Ovary (tissue), 9 donors: ENCODE measurements around the gene ZMIZ1. TPM values are rescaled to one million over a fixed set of nuclear protein-coding genes. Genes with fewer than 3 reads are reported as not detected.

Source experiments
- DNase-seq, 5 donors: peaks; one replicate each; pipeline ENCODE4 v3.0.0-alpha.2; 2019 to 2020
- H3K27ac ChIP-seq, 2 donors: fragments of 200-600 bp; one replicate each; pipeline versions ENCODE4 v1.5.1 to v1.8.0; 2019 to 2022
- H3K27me3 ChIP-seq: fragments of 200-600 bp; one replicate; pipeline ENCODE4 v1.8.0; 2022
- H3K36me3 ChIP-seq: fragments of 200-600 bp; sonication (generic); one replicate; pipeline ENCODE4 v1.5.1; 2019
- H3K4me1 ChIP-seq: one replicate; pipeline ENCODE4 v1.8.1; 2013; ENCODE audit warnings: mild to moderate bottlenecking, moderate library complexity; ENCODE audit not compliant: insufficient read depth
- H3K4me3 ChIP-seq: fragments of 200-600 bp; sonication (generic); one replicate; pipeline ENCODE4 v1.5.1; 2017
- H3K9me3 ChIP-seq, 2 donors: fragments of 200-600 bp in 1 of 2; sonication (generic) in 1 of 2; one replicate each; pipeline versions ENCODE4 v1.5.1 to v1.8.1; 2013 to 2019; ENCODE audit warnings: mild to moderate bottlenecking in 1 of 2, moderate library complexity in 1 of 2
- CTCF ChIP-seq, 3 donors: fragments of 450-650 bp in 2 of 3; fragments of 200-600 bp in 1 of 3; IDR thresholded peaks; one replicate each; pipeline versions ENCODE4 v1.5.1 to v1.8.0; 2016 to 2022; ENCODE audit warnings: antibody characterized with exemption in 3 of 3, mild to moderate bottlenecking in 1 of 3
- EP300 ChIP-seq: sonication (generic); formaldehyde crosslinking; IDR thresholded peaks from one replicate; pipeline ENCODE4 v1.6.1; 2017; ENCODE audit warnings: antibody characterized with exemption
- POLR2A ChIP-seq: fragments of 450-650 bp; IDR thresholded peaks from one replicate; pipeline ENCODE4 v1.6.1; 2017; ENCODE audit warnings: antibody characterized with exemption, mild to moderate bottlenecking, moderate library complexity
- WGBS, 3 donors: extraction: QIAGEN DNeasy Blood & Tissue Kit in 1 of 3; methylation state at CpG; one replicate each; pipeline versions ENCODE4 v1.1.5 to v1.1.7; 2013 to 2017; 5-methylcytosine and 5-hydroxymethylcytosine counted together
- intact Hi-C, 4 donors: fragments of 100-400 bp; cut with DNase I; formaldehyde crosslinking; loops; one replicate each; pipeline versions ENCODE4 v1.11.0 to v1.15.1; 2022 to 2023
- polyA plus RNA-seq, 2 donors: library from polyadenylated mRNA; stranded (reverse); fragments of 200-250 nt in 1 of 2; fragments of 350-450 nt in 1 of 2; fragmentation: Illumina TruSeq in 1 of 2; extraction: RNeasy Lipid Tissue Mini Kit (QIAGEN cat#74804) in 1 of 2; gene quantifications; one replicate each; pipeline ENCODE4 v1.2.3, GENCODE V29; 2013 to 2014
- total RNA-seq, 7 donors: library from RNA; depleted of rRNA in 2 of 7; stranded (reverse); fragments of >200 nt in 2 of 7; fragmentation: NEBNext Ultra II Directional in 3 of 7; extraction: Animal tissue kit (Norgen Biotek cat#: 25700) in 3 of 7; gene quantifications; one replicate each; pipeline versions ENCODE4 v1.1.0 to v1.2.4, GENCODE V29; 2016 to 2023
- donor health status: DM: no; HTN: no; CAD: no; lungs with moderate emphysema.
- donor health status: DM: no; HTN: no; CAD: no.
- donor health status: Bipolar disorder and iron deficiency.
- donor health status: DM: yes; HTN: yes; CAD: no.
- donor health status: DM: no; HTN: no; CAD: no.
- donor health status: DM: yes; HTN: yes; CAD: no.

Gene ZMIZ1
- total and polyA plus RNA-seq, 9 donors = 30.3 to 117 (median 69.1) TPM

DNA sequence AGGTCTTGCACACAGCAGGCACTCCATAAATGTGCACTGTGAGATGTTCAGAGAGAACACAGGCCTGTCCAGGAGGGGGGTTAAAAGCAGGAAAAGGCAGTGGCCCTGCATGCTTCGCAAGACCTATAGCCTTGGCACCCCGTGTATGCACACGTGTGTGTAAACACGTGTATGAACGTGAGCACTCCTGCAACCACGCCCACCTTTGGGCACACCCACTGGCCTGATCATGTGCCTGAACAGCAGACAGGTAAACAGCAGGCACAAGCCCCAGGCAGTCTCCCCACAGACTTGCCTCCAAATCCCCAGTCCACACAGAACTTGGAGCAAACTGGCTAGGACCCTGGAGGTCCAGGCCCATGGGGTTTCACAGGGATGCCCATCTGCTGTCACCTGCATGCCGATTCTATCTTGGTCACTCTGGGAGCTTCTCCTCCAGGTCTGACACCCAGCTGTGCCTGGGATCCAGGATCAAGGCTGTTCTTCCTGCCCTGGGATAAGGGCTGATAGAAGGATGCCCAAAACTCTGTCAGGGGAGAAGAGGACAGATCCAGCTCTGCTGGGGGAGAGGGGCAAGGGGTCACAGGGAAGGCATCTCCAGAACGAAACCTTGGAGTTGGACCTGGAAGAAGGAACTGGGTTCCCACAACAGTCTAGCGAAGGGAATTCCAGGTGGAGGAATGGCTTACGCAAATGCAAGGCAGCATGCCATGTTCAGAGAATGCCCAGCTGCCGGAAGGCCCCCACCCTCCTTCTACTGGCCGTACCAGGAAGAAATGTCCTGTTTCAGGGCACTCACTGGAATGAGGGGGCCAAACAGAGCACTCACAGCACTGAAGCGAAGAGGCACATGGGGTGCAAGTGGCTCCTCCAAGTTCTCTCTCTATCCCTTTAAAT, 14.3 kb upstream of the ZMIZ1 start:
- no peaks in the 10 kb centered on the region for H3K9me3 ChIP-seq
- H3K4me1 ChIP-seq = no peaks in the 10 kb centered on the region
- no peaks in the 10 kb centered on the region for H3K36me3 ChIP-seq
- H3K27me3 ChIP-seq = no peaks in the 10 kb centered on the region
- no peak overlapping the region for H3K4me3 ChIP-seq
- WGBS, 3 donors = 80 to 92% (median 85%) methylated on average over 13 of the region's 13 CpGs
- intact Hi-C loops = no loop called here
- no peak overlapping the region for H3K27ac ChIP-seq
- peak in 4 of 5 donors; percentile 7 to 23 (median 12) for DNase-seq
- TF ChIP-seq POLR2A = no peak

DNA sequence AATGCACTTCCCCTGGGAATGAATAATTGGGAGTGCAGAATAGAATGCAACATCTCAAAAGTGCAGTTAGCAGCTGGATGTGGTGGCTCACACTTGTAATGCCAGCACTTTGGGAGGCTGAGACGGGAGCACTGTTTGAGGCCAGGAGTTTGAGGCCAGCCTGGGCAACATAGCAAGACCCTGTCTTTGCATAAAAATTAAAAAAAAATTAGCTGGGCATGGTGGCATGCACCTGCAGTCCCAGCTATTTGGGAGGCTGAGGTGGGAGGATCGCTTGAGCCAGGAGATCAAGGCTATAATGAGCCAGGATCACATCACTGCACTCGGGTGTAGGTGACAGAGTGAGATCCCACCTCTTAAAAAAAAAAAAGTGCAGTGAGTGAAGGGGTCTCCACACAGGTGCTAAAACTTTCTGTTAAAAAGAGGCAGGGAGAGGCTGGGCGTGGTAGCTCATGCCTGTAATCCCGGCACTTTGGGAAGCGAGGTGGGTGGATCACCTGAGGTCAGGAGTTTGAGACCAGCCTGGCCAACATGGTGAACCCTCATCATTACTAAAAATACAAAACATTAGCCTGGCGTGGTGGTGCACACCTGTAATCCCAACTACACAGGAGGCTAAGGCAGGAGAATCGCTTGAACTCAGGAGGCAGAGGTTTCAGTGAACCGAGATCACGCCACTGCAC, 13.5 kb upstream of the ZMIZ1 start:
- TF ChIP-seq POLR2A = no peak
- no peak for TF ChIP-seq CTCF (IDR thresholded peaks at IDR 0.05)
- no peak for TF ChIP-seq EP300
- DNase-seq = peak in 2 of 5 donors; percentile 4 to 6

GRCh38 chr10:79055892-79056291, 12.9 kb upstream of the ZMIZ1 start:
- Histone ChIP-seq H3K36me3 (no peaks in the 10 kb centered on the region), H3K4me1 (no peaks in the 10 kb centered on the region), H3K9me3 (no peaks in the 10 kb centered on the region), H3K27ac (no peak overlapping the region), H3K4me3 (no peak overlapping the region), H3K27me3 (no peaks in the 10 kb centered on the region)
- TF ChIP-seq CTCF (IDR thresholded peaks at IDR 0.05) (no peak), EP300 (no peak), POLR2A (no peak)
- intact Hi-C loops = no loop called here
- peak in 3 of 5 donors; percentile 2 to 14 (median 3) for DNase-seq
- WGBS, 3 donors = 78 to 86% (median 82%) methylated on average over 4 of the region's 4 CpGs

More for the DNA sequence above, 13.5 kb upstream of the ZMIZ1 start:
- intact Hi-C loops = no loop called here
- no peaks in the 10 kb centered on the region for H3K9me3 ChIP-seq
- H3K27me3 ChIP-seq = no peaks in the 10 kb centered on the region
- H3K4me3 ChIP-seq = no peak overlapping the region
- H3K36me3 ChIP-seq = no peaks in the 10 kb centered on the region
- H3K4me1 ChIP-seq = no peaks in the 10 kb centered on the region
- WGBS, 3 donors = 94 to 97% (median 95%) methylated on average over 10 of the region's 10 CpGs
- no peak overlapping the region for H3K27ac ChIP-seq

- intact Hi-C loops = no loop called here
- Histone ChIP-seq H3K27me3 (no peaks in the 10 kb centered on the region), H3K27ac (no peak overlapping the region), H3K4me3 (no peak overlapping the region), H3K4me1 (no peaks in the 10 kb centered on the region), H3K36me3 (no peaks in the 10 kb centered on the region), H3K9me3 (no peaks in the 10 kb centered on the region)
- peak in 3 of 5 donors; percentile 1 to 9 (median 5) for DNase-seq
- TF ChIP-seq CTCF (IDR thresholded peaks at IDR 0.05) = no peak
- no peak for TF ChIP-seq EP300
- TF ChIP-seq POLR2A = no peak
- 93 to 95% (median 93%) methylated on average over 8 of the region's 8 CpGs for WGBS, 3 donors
These were observed 12.4 kb upstream of the ZMIZ1 start for GRCh38 chr10:79056361-79056735.
